H9 (cell line): ENCODE results near the gene KANK2. TPM values are rescaled to one million over a fixed set of nuclear protein-coding genes. Genes with fewer than 3 reads are reported as not detected.

Experiments
- DNase-seq: peaks from one replicate; pipeline ENCODE4 v3.0.0-alpha.2; 2017
- H2AFZ ChIP-seq: one replicate; pipeline ENCODE4 v1.6.1; 2013; ENCODE audit warnings: mild to moderate bottlenecking, low read length, control low read depth, moderate library complexity
- H2AK5ac ChIP-seq: 2 replicates; pipeline ENCODE4 v1.6.1; 2013; ENCODE audit warnings: low read length, control low read depth, mixed read lengths; ENCODE audit not compliant: insufficient read length
- H2BK120ac ChIP-seq: one replicate; pipeline ENCODE4 v1.6.1; 2013; ENCODE audit warnings: low read depth, mild to moderate bottlenecking, low read length, control low read depth, inconsistent platforms; ENCODE audit not compliant: poor library complexity, severe bottlenecking
- H2BK12ac ChIP-seq: 2 replicates; pipeline ENCODE4 v1.6.1; 2013; ENCODE audit warnings: low read length, control low read depth, mixed read lengths, low read depth; ENCODE audit not compliant: insufficient read length
- H2BK15ac ChIP-seq: 2 replicates; pipeline ENCODE4 v1.6.1; 2013; ENCODE audit warnings: low read depth, low read length, control low read depth
- H2BK20ac ChIP-seq: one replicate; pipeline ENCODE4 v1.6.1; 2013; ENCODE audit warnings: low read depth, mild to moderate bottlenecking, low read length, control low read depth, inconsistent platforms; ENCODE audit not compliant: poor library complexity, severe bottlenecking
- H2BK5ac ChIP-seq: 2 replicates; pipeline ENCODE4 v1.6.1; 2013; ENCODE audit warnings: low read length, control low read depth, mixed read lengths; ENCODE audit not compliant: insufficient read length
- H3K14ac ChIP-seq: 2 replicates; pipeline ENCODE4 v1.6.1; 2013; ENCODE audit warnings: low read length, control low read depth; ENCODE audit not compliant: insufficient read depth
- H3K18ac ChIP-seq: 2 replicates; pipeline ENCODE4 v1.6.1; 2013; ENCODE audit warnings: low read depth, mild to moderate bottlenecking, mixed read lengths, low read length, control low read depth; ENCODE audit not compliant: insufficient read length
- H3K23ac ChIP-seq: 2 replicates; pipeline ENCODE4 v1.6.1; 2013; ENCODE audit warnings: low read length, control low read depth, mixed read lengths, low read depth; ENCODE audit not compliant: insufficient read length
- H3K23me2 ChIP-seq: 2 replicates; pipeline ENCODE4 v1.6.1; 2013; ENCODE audit warnings: low read depth, mild to moderate bottlenecking, mixed read lengths, low read length, control low read depth; ENCODE audit not compliant: insufficient read length, poor library complexity, severe bottlenecking
- H3K27ac ChIP-seq: 2 replicates; pipeline ENCODE4 v1.5.1; 2013; ENCODE audit warnings: low read length, control low read depth, mixed read lengths, low read depth; ENCODE audit not compliant: insufficient read length
- H3K27me3 ChIP-seq: 2 replicates; pipeline ENCODE4 v1.6.1; 2013; ENCODE audit warnings: low read length, control low read depth, inconsistent platforms; ENCODE audit not compliant: insufficient read depth
- H3K4ac ChIP-seq: 2 replicates; pipeline ENCODE4 v1.6.1; 2013; ENCODE audit warnings: low read depth, mild to moderate bottlenecking, control low read depth, inconsistent platforms, low read length, moderate library complexity
- H3K4me1 ChIP-seq: 2 replicates; pipeline ENCODE4 v1.6.1; 2013; ENCODE audit warnings: low read length, control low read depth, inconsistent platforms; ENCODE audit not compliant: insufficient read depth
- H3K4me2 ChIP-seq: 2 replicates; pipeline ENCODE4 v1.6.1; 2013; ENCODE audit warnings: low read length, control low read depth, mixed read lengths; ENCODE audit not compliant: insufficient read length, insufficient read depth
- H3K56ac ChIP-seq: 2 replicates; pipeline ENCODE4 v1.6.1; 2013; ENCODE audit warnings: low read depth, mild to moderate bottlenecking, mixed read lengths, low read length, control low read depth; ENCODE audit not compliant: insufficient read length
- H3K79me1 ChIP-seq: 2 replicates; pipeline ENCODE4 v1.6.1; 2013; ENCODE audit warnings: low read depth, mild to moderate bottlenecking, moderate library complexity, low read length, control low read depth, inconsistent platforms; ENCODE audit not compliant: insufficient read depth, poor library complexity, severe bottlenecking
- H3K79me2 ChIP-seq: 2 replicates; pipeline ENCODE4 v1.6.1; 2013; ENCODE audit warnings: low read length, control low read depth, inconsistent platforms; ENCODE audit not compliant: insufficient read depth
- H3K9ac ChIP-seq: 2 replicates; pipeline ENCODE4 v1.6.1; 2013; ENCODE audit warnings: low read length, control low read depth, mixed read lengths; ENCODE audit not compliant: insufficient read length; ENCODE audit errors: extremely low read depth
- H3K9me3 ChIP-seq: one replicate; pipeline ENCODE4 v1.6.1; 2013; ENCODE audit warnings: low read depth, low read length, inconsistent platforms; ENCODE audit not compliant: control insufficient read depth
- H3T11ph ChIP-seq: one replicate; pipeline ENCODE4 v1.6.1; 2013; ENCODE audit warnings: mild to moderate bottlenecking, low read length, control low read depth, inconsistent platforms
- H4K20me1 ChIP-seq: one replicate; pipeline ENCODE4 v1.6.1; 2013; ENCODE audit not compliant: control insufficient read depth, insufficient read length, insufficient read depth
- H4K5ac ChIP-seq: 2 replicates; pipeline ENCODE4 v1.6.1; 2013; ENCODE audit warnings: low read depth, mild to moderate bottlenecking, mixed read lengths, low read length, control low read depth; ENCODE audit not compliant: insufficient read length
- H4K8ac ChIP-seq: replicated peaks from 2 replicates; pipeline ENCODE4 v1.6.1; 2013; ENCODE audit warnings: low read length, control low read depth, mixed read lengths, low read depth; ENCODE audit not compliant: insufficient read length
- H4K91ac ChIP-seq: 2 replicates; pipeline ENCODE4 v1.6.1; 2013; ENCODE audit warnings: low read depth, mild to moderate bottlenecking, moderate library complexity, mixed read lengths, low read length, control low read depth; ENCODE audit not compliant: insufficient read length
- H3K27ac Mint-ChIP-seq, 3 experiments: 2 replicates in 2 of 3; 3 replicates in 1 of 3; pipeline ENCODE4 v1.8.0; 2020 to 2021; ENCODE audit warnings: mixed read lengths in 3 of 3, mild to moderate bottlenecking in 1 of 3, moderate library complexity in 1 of 3
- H3K27me3 Mint-ChIP-seq: 2 replicates; pipeline ENCODE4 v1.8.0; 2021; ENCODE audit warnings: low read depth, mild to moderate bottlenecking, moderate library complexity, mixed read lengths
- H3K36me3 Mint-ChIP-seq, 3 experiments: 2 replicates in 2 of 3; 3 replicates in 1 of 3; pipeline ENCODE4 v1.8.0; 2020 to 2021; ENCODE audit warnings: low read depth in 3 of 3, mixed read lengths in 3 of 3; ENCODE audit not compliant: insufficient read depth in 1 of 3
- H3K4me1 Mint-ChIP-seq, 2 experiments: 2 replicates each; pipeline ENCODE4 v1.8.0; 2020; ENCODE audit warnings: mixed read lengths in 2 of 2
- H3K4me3 Mint-ChIP-seq, 2 experiments: 2 replicates in 1 of 2; 3 replicates in 1 of 2; pipeline ENCODE4 v1.8.0; 2020 to 2021; ENCODE audit warnings: mild to moderate bottlenecking in 2 of 2, mixed read lengths in 2 of 2, moderate library complexity in 1 of 2
- H3K9me3 Mint-ChIP-seq, 2 experiments: 2 replicates in 1 of 2; 3 replicates in 1 of 2; pipeline ENCODE4 v1.8.0; 2020; ENCODE audit warnings: mild to moderate bottlenecking in 2 of 2, mixed read lengths in 2 of 2, moderate library complexity in 1 of 2
- CTCF ChIP-seq: fragments of 200-600 bp; sonication (generic); conservative IDR thresholded peaks from 3 replicates; pipeline ENCODE4 v1.8.0; 2021; ENCODE audit warnings: antibody characterized with exemption, mild to moderate bottlenecking
- whole genome bisulfite sequencing: extraction: QIAGEN DNeasy Blood & Tissue Kit; methylation state at CpG from one replicate; pipeline ENCODE4 v1.1.7; 2013; ENCODE audit warnings: missing lambda C conversion rate, low lambda C conversion rate, mixed read lengths; ENCODE audit not compliant: insufficient read length; ENCODE audit errors: extremely low coverage; 5-methylcytosine and 5-hydroxymethylcytosine counted together
- total RNA-seq: library from RNA; stranded (reverse); gene quantifications from 2 replicates; pipeline ENCODE4 v1.2.1, GENCODE V29; 2021

Gene KANK2
- total RNA-seq, 1 experiment from 2014 or later = 42.0 TPM

GRCh38 chr19:11148001-11148400 lies 49.3 kb downstream of the KANK2 start:
- H3T11ph ChIP-seq = no peak overlapping the region
- H3K4ac ChIP-seq = no peak overlapping the region
- no peak overlapping the region for H4K91ac ChIP-seq
- no peaks in the 10 kb centered on the region for H3K9me3 Mint-ChIP-seq
- H3K4me2 ChIP-seq = no peak overlapping the region
- no peaks in the 10 kb centered on the region; the same call in 1 of the 2 replicates for H3K4me1 ChIP-seq
- H2AK5ac ChIP-seq = no peak overlapping the region
- TF ChIP-seq CTCF = no peak
- no peak overlapping the region for H3K27ac ChIP-seq
- no peaks in the 10 kb centered on the region for H4K20me1 ChIP-seq
- H4K8ac ChIP-seq = no peak overlapping the region
- no peak overlapping the region for H2BK5ac ChIP-seq
- H3K9me3 ChIP-seq = no peaks in the 10 kb centered on the region
- no peaks in the 10 kb centered on the region; the same call in 1 of the 2 replicates for H3K79me2 ChIP-seq
- H4K5ac ChIP-seq = no peak overlapping the region
- no peak overlapping the region for H2BK15ac ChIP-seq
- peaks cover 7% of the 10 kb centered on the region in 2 experiments; a peak in 3 of 4 replicates for H3K4me1 Mint-ChIP-seq
- H3K36me3 Mint-ChIP-seq = peaks cover 22 to 59% (median 52%) of the 10 kb centered on the region in 3 experiments
- H2BK120ac ChIP-seq = no peak overlapping the region
- no peak overlapping the region for H3K23ac ChIP-seq
- no peaks in the 10 kb centered on the region for H3K23me2 ChIP-seq
- H3K14ac ChIP-seq = no peak overlapping the region
- WGBS = no CpG with 5 or more reads among the region's 14 CpGs
- no peak overlapping the region for H3K56ac ChIP-seq
- H3K79me1 ChIP-seq = peaks cover 3% of the 10 kb centered on the region
- H3K27me3 Mint-ChIP-seq = no peaks in the 10 kb centered on the region
- no peaks in the 10 kb centered on the region for H3K27me3 ChIP-seq
- H2BK12ac ChIP-seq = no peak overlapping the region
- no peak overlapping the region for H3K4me3 Mint-ChIP-seq
- no peak overlapping the region for H2BK20ac ChIP-seq
- DNase-seq = no peak
- H3K18ac ChIP-seq = no peak overlapping the region
- no peak overlapping the region for H2AFZ ChIP-seq
- no peak overlapping the region for H3K9ac ChIP-seq
- no peak overlapping the region for H3K27ac Mint-ChIP-seq
